Peyer's patch (tissue), 4 donors: ENCODE results near the gene SNX21.

ENCODE experiments used
- POLR2A ChIP-seq, 2 donors: fragments of 450-650 bp; IDR thresholded peaks; one replicate each; pipeline ENCODE4 v1.5.1; 2017; ENCODE audit warnings: antibody characterized with exemption in 2 of 2, mild to moderate bottlenecking in 2 of 2, moderate library complexity in 2 of 2
- TF ChIP-seq, protein P1 (sequence below), 6 experiments: fragments of 450-650 bp in 4 of 6; fragments of 200-600 bp in 2 of 6; sonication (generic) in 1 of 6; IDR thresholded peaks; one replicate each; pipeline ENCODE4 v1.5.1; 2017 to 2019; ENCODE audit warnings: antibody characterized with exemption in 6 of 6, mild to moderate bottlenecking in 3 of 6, moderate library complexity in 1 of 6

DNA sequence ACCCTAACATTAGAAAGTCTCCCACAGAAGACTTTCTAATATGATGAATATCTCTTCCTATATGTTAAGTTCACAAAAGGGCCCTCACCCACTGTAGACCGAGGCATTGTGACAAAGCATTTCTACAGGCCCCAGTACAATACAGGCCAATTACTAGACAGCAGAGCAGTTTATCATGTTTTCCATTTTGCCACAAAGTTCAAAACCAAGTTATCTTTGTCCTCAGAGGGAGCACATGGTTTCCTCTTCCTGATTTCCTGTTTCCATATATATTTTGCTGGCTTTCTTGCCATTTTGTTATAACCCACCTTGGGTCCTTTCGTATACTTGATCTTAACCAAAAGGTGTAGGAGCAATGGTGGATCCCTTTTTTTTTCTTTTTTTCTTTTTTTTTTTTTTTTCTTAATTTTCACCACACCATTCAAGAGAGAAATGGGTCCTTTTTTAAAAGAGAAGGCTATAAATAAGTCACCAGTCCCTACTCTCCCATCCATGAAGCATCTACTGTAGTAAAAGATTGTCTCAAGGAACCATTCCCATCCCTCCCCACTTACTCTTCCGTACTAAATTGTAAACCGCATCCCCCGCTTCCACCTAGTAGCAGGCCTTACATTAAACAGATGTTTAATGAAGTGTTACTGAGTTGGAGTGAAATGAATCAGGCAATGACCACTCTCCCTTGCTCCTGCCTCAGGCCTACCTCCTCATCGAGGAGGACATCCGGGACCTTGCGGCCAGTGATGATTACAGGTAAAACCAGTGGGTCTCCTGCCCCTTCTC, 23.2 kb upstream of the SNX21 start:
- TF ChIP-seq, protein P1, sequence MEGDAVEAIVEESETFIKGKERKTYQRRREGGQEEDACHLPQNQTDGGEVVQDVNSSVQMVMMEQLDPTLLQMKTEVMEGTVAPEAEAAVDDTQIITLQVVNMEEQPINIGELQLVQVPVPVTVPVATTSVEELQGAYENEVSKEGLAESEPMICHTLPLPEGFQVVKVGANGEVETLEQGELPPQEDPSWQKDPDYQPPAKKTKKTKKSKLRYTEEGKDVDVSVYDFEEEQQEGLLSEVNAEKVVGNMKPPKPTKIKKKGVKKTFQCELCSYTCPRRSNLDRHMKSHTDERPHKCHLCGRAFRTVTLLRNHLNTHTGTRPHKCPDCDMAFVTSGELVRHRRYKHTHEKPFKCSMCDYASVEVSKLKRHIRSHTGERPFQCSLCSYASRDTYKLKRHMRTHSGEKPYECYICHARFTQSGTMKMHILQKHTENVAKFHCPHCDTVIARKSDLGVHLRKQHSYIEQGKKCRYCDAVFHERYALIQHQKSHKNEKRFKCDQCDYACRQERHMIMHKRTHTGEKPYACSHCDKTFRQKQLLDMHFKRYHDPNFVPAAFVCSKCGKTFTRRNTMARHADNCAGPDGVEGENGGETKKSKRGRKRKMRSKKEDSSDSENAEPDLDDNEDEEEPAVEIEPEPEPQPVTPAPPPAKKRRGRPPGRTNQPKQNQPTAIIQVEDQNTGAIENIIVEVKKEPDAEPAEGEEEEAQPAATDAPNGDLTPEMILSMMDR (IDR thresholded peaks at IDR 0.05): no peak
- no peak for TF ChIP-seq POLR2A (IDR thresholded peaks at IDR 0.05)
